D721Med (cell line): Measurements from ENCODE around the gene ZMYM5.
"Not testable (repeated sequence)": the region's sequence is repeated elsewhere in the genome, so short reads cannot be mapped to it uniquely, and the experiment has no call there.

Experiments
- DNase-seq: peaks from one replicate; pipeline ENCODE4 v3.0.0; 2011; ENCODE audit warnings: low spot score; ENCODE audit not compliant: insufficient read length
- FAIRE-seq: peaks from 2 replicates; lab custom pipeline; 2011; peaks lifted over from hg19 to GRCh38; lab: Jason Lieb, UNC
- CTCF ChIP-seq: IDR thresholded peaks from 2 replicates; pipeline ENCODE4 v1.5.1; 2012; ENCODE audit warnings: mild to moderate bottlenecking, control low read depth; ENCODE audit not compliant: insufficient read depth; ENCODE audit errors: missing control alignments

Gene ZMYM5

GRCh38 chr13:19818223-19818842, 45.1 kb downstream of the ZMYM5 start:
- TF ChIP-seq CTCF: peak; percentile 17
- DNase-seq: no peak
- FAIRE-seq: no peak

GRCh38 chr13:19817510-19818158, 45.8 kb downstream of the ZMYM5 start:
- DNase-seq (no peak), FAIRE-seq (no peak)
- TF ChIP-seq CTCF: no peak

- FAIRE-seq: no peak
- no peak for TF ChIP-seq CTCF
- DNase-seq: no peak
Observed at GRCh38 chr13:19817106-19817505, 46.3 kb downstream of the ZMYM5 start.

- not testable (repeated sequence) for DNase-seq, FAIRE-seq
Observed at GRCh38 chr13:19815842-19816241, 47.6 kb downstream of the ZMYM5 start.

GRCh38 chr13:19810996-19811881, 52.2 kb downstream of the ZMYM5 start:
- no peak for DNase-seq
- FAIRE-seq: no peak
- TF ChIP-seq CTCF: no peak

GRCh38 chr13:19810151-19810550, 53.3 kb downstream of the ZMYM5 start:
- no peak for TF ChIP-seq CTCF
- FAIRE-seq (no peak), DNase-seq (no peak)

GRCh38 chr13:19805765-19806164, 57.7 kb downstream of the ZMYM5 start:
- FAIRE-seq: no peak
- no peak for DNase-seq
- no peak for TF ChIP-seq CTCF
